K562 (cell line): ENCODE results near the gene KIAA2012. TPM values are rescaled to one million over a fixed set of nuclear protein-coding genes. Genes with fewer than 3 reads are reported as not detected.

Experiments
- AFF4 ChIP-seq: sonication (generic); formaldehyde crosslinking; IDR thresholded peaks from 2 replicates; pipeline ENCODE4 v1.8.0; 2023; ENCODE audit warnings: mild to moderate bottlenecking, missing genetic modification reagents
- BCOR ChIP-seq: fragments of 450-650 bp; IDR thresholded peaks from 2 replicates; pipeline ENCODE4 v1.6.1; 2016
- CCAR2 ChIP-seq: fragments of 200-400 bp; formaldehyde crosslinking; IDR thresholded peaks from 2 replicates; pipeline ENCODE4 v1.6.1; 2017; ENCODE audit warnings: mild to moderate bottlenecking, low read depth, low read length
- CREB3L1 ChIP-seq: fragments of 450-650 bp; IDR thresholded peaks from 2 replicates; pipeline ENCODE4 v1.6.1; 2014; ENCODE audit warnings: low read depth, mild to moderate bottlenecking, moderate library complexity, borderline replicate concordance
- ESRRB ChIP-seq: fragments of 250-450 bp; sonication (Bioruptor Pico); IDR thresholded peaks from 2 replicates; pipeline ENCODE4 v1.5.0; 2020; ENCODE audit warnings: mild to moderate bottlenecking, moderate library complexity, borderline replicate concordance
- FIP1L1 ChIP-seq: fragments of 200-400 bp; formaldehyde crosslinking; IDR thresholded peaks from 2 replicates; pipeline ENCODE4 v1.6.1; 2018; ENCODE audit warnings: mild to moderate bottlenecking, low read depth, low read length; ENCODE audit not compliant: poor library complexity, severe bottlenecking
- KDM5B ChIP-seq: fragments of 200-600 bp; sonication (generic); IDR thresholded peaks from 2 replicates; pipeline ENCODE4 v1.6.1; 2012; ENCODE audit warnings: low read depth, mild to moderate bottlenecking, moderate library complexity, low read length, control low read depth, inconsistent platforms; ENCODE audit not compliant: insufficient replicate concordance
- NFE2 ChIP-seq: IDR thresholded peaks from 2 replicates; pipeline ENCODE4 v1.6.1; 2014; ENCODE audit warnings: antibody characterized with exemption, low read depth
- NFXL1 ChIP-seq: fragments of 450-650 bp; formaldehyde crosslinking; IDR thresholded peaks from 2 replicates; pipeline ENCODE4 v1.4.0; 2021; ENCODE audit warnings: mild to moderate bottlenecking
- NR3C1 ChIP-seq: sonication (generic); formaldehyde crosslinking; IDR thresholded peaks from 2 replicates; pipeline ENCODE4 v1.8.1; 2022; ENCODE audit warnings: missing genetic modification reagents
- RBM15 ChIP-seq: fragments of 200-400 bp; formaldehyde crosslinking; IDR thresholded peaks from 2 replicates; pipeline ENCODE4 v1.6.1; 2018; ENCODE audit warnings: mild to moderate bottlenecking, low read length, moderate library complexity; ENCODE audit not compliant: insufficient read depth
- RNF2 ChIP-seq: sonication (generic); IDR thresholded peaks from 2 replicates; pipeline ENCODE4 v1.6.1; 2016
- USF1 ChIP-seq: sonication (generic); formaldehyde crosslinking; IDR thresholded peaks from 2 replicates; pipeline ENCODE4 v1.9.0; 2022; ENCODE audit warnings: mild to moderate bottlenecking, missing genetic modification reagents
- ZKSCAN3 ChIP-seq: fragments of 250-450 bp; sonication (Bioruptor Pico); IDR thresholded peaks from 2 replicates; pipeline ENCODE4 v1.4.0; 2020
- ZNF253 ChIP-seq: fragments of 250-450 bp; sonication (Bioruptor Pico); conservative IDR thresholded peaks from 2 replicates; pipeline ENCODE4 v1.6.1; 2021; ENCODE audit warnings: mild to moderate bottlenecking
- ZNF263 ChIP-seq: sonication (generic); formaldehyde crosslinking; IDR thresholded peaks from 2 replicates; pipeline ENCODE4 v1.8.0; 2022; ENCODE audit warnings: mild to moderate bottlenecking, missing genetic modification reagents, borderline replicate concordance
- ZNF507 ChIP-seq: conservative IDR thresholded peaks from 2 replicates; pipeline ENCODE4 v1.6.1; 2017; ENCODE audit warnings: missing genetic modification characterization, missing compliant biosample characterization
- ZNF699 ChIP-seq: fragments of 250-450 bp; sonication (Bioruptor Pico); IDR thresholded peaks from 2 replicates; pipeline ENCODE4 v1.8.0; 2021; ENCODE audit warnings: mild to moderate bottlenecking, moderate library complexity; ENCODE audit not compliant: insufficient replicate concordance
- polyA plus RNA-seq, 8 experiments: library from polyadenylated mRNA; depleted of rRNA in 4 of 8; stranded (reverse) in 5 of 8; unstranded in 3 of 8; fragments of >200 nt; fragmentation: Nextera tagmentation in 2 of 8; fragmentation: Illumina TruSeq in 1 of 8; extraction: Ambion mirVana in 2 of 8; extraction: Trizol in 1 of 8; gene quantifications; 2 replicates each; pipeline versions ENCODE4 v1.2.1 to v1.2.3, GENCODE V29; 2011 to 2014; ENCODE audit warnings: inconsistent platforms in 1 of 8, missing spikeins in 1 of 8
- total RNA-seq, 7 experiments: library from RNA; depleted of rRNA in 6 of 7; stranded (reverse); fragments of >200 nt in 6 of 7; fragmentation: Illumina TruSeq in 2 of 7; extraction: Trizol in 2 of 7; gene quantifications; 2 replicates each; pipeline versions ENCODE4 v1.2.1 to v1.2.3, GENCODE V29; 2011 to 2021; ENCODE audit warnings: low replicate concordance in 1 of 7
- TF ChIP-seq, protein P1 (sequence below): sonication (generic); formaldehyde crosslinking; IDR thresholded peaks from 2 replicates; pipeline ENCODE4 v1.8.1; 2023; ENCODE audit warnings: mild to moderate bottlenecking, missing genetic modification reagents

KIAA2012 gene
- total and polyA plus RNA-seq, 9 of the 15 experiments (the other 6 are each of a cell fraction or from before 2014, with no cell fraction given) = not detected

- TF ChIP-seq AFF4 (CRISPR knock-in tag) (no peak), RBM15 (no peak), KDM5B (peak; percentile 27), ZNF699 (CRISPR knock-in tag) (no peak), ZNF507 (tag) (no peak), ZNF253 (no peak), NFE2 (no peak), ZNF263 (CRISPR knock-in tag) (0 out of 2 replicates have a peak, but pooled peaks have one; percentile 21), ESRRB (CRISPR knock-in tag) (no peak), FIP1L1 (peak; percentile 51), RNF2 (no peak), NR3C1 (CRISPR knock-in tag) (no peak), ZKSCAN3 (no peak), CREB3L1 (0 out of 2 replicates have a peak, but pooled peaks have one; percentile 12), NFXL1 (CRISPR knock-in tag) (no peak), BCOR (no peak), CCAR2 (no peak), USF1 (CRISPR knock-in tag) (no peak)
- TF ChIP-seq, protein P1, sequence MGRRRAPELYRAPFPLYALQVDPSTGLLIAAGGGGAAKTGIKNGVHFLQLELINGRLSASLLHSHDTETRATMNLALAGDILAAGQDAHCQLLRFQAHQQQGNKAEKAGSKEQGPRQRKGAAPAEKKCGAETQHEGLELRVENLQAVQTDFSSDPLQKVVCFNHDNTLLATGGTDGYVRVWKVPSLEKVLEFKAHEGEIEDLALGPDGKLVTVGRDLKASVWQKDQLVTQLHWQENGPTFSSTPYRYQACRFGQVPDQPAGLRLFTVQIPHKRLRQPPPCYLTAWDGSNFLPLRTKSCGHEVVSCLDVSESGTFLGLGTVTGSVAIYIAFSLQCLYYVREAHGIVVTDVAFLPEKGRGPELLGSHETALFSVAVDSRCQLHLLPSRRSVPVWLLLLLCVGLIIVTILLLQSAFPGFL (CRISPR knock-in tag) = no peak
Observed at GRCh38 chr2:202033317-202034248, 39.5 kb upstream of the KIAA2012 start, which contains the start of gene FZD7 (continued).
